Measurements from ENCODE around the gene THBS3.

THBS3 gene

DNA sequence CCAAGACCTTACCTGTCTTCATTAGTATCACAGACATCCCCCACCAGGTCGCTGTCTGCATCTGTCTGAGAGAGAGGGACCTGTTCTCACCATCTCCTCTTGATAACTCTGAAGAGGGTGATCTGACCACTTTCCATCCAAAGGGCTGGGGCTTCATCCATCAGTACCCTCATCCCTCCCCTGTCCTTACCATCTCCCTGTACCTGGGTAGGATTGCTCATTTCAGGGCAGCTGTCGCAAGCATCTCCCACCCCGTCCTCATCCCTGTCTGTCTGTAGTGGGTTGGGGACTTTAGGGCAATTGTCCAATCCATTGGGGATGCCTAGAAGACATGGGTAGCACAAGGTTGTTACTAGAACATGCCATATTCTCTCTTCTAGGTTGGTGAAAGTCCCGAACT is 7.9 kb downstream of the THBS3 start:
- TF ChIP-seq, protein P1, sequence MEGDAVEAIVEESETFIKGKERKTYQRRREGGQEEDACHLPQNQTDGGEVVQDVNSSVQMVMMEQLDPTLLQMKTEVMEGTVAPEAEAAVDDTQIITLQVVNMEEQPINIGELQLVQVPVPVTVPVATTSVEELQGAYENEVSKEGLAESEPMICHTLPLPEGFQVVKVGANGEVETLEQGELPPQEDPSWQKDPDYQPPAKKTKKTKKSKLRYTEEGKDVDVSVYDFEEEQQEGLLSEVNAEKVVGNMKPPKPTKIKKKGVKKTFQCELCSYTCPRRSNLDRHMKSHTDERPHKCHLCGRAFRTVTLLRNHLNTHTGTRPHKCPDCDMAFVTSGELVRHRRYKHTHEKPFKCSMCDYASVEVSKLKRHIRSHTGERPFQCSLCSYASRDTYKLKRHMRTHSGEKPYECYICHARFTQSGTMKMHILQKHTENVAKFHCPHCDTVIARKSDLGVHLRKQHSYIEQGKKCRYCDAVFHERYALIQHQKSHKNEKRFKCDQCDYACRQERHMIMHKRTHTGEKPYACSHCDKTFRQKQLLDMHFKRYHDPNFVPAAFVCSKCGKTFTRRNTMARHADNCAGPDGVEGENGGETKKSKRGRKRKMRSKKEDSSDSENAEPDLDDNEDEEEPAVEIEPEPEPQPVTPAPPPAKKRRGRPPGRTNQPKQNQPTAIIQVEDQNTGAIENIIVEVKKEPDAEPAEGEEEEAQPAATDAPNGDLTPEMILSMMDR (IDR thresholded peaks at IDR 0.05; ENCODE audit: borderline replicate concordance, insufficient read depth, low read depth, low read length): no peak

DNA sequence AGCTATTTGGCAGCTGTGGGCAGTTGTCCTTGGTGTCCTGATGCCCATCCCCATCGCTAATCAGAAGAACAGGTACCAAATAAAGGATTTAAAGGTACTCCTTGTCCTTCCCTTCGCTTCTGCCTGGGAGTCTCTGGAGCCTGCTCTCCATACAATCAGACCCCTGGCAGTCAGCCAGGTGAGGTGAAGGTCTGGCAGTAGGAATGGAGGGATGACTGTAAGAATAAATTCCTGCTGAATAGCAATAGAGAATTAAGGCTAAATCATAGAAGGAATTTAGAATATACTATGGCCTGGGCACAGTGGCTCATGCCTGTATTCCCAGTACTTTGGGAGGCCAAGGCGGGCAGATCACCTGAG is 9.2 kb downstream of the THBS3 start:
- no peak overlapping the region for H3K4me3 ChIP-seq (ENCODE audit: low read depth, low read length)
- TF ChIP-seq, protein P1 (IDR thresholded peaks at IDR 0.05; ENCODE audit: borderline replicate concordance, insufficient read depth, low read depth, low read length): no peak

More for the DNA sequence above, 7.9 kb downstream of the THBS3 start:
- H3K4me3 ChIP-seq (ENCODE audit: low read depth, low read length): no peak overlapping the region

DNA sequence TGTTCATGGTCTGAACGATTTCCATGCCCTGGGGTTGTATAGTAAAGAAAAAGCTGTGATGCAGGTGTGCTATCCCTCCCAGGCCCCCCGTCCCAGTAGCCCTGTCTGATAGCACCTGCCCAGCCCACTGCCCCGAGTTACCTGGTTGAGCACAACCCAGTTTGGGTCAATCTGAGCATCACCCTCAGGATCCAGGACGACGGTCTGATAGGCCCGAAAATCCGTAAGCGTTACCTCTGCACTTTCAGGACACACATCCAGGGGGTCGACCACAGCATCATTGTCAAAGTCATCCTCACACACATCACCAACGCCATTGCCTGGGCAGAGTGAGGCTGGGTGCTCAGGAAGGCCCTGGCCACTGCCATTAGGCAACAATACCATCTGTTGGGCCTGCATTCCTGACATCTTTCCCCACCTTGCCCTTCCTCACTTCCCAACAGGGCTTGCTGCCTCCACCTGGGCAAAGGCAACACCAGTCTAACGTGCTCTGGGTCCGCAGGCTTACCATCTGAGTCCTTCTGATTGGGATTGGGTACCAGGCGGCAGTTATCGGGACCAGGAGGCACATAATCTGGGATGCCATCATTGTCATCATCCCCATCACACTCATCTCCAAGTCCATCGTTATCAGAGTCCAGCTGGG is 9.7 kb downstream of the THBS3 start:
- TF ChIP-seq, protein P1 (IDR thresholded peaks at IDR 0.05; ENCODE audit: borderline replicate concordance, insufficient read depth, low read depth, low read length): no peak
- H3K4me3 ChIP-seq (ENCODE audit: low read depth, low read length): no peak overlapping the region

DNA sequence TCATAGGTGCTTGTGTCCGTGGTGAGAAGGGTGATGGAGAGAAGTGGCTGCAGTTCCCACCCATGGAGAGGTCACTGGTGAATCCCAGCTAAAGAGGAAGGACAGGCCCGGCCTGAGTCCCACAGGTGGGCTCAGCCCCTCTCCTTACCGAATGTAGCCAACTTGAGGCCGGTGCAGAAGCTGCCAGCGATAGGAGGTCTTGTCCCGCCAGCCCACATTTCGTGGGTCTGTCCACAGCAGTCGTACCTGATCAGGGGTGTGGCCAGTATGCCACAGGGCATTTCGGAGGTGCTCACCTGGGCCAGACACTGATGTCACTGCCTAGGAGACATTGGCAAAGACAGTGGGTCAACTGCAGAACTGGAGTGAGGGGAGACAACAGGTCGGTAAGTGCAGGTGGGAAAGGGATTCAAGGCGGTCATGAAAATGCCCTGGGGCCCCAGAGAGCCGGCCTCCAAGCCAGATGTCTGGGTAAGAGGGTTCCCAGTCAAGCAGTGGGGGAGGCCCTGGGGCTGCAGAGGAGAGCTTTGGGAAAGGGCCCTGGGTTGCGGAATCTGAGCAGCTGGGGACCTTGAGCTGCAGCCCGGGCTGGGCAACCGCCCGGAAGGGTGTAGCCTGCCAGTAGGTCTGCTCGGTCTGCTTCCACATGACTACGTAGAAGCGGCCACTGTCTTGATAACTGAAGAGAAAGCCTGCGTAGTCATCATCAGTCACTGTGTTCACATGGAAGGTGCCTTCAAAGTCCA is 10.6 kb downstream of the THBS3 start:
- TF ChIP-seq, protein P1 (IDR thresholded peaks at IDR 0.05; ENCODE audit: borderline replicate concordance, insufficient read depth, low read depth, low read length): no peak
- H3K4me3 ChIP-seq (ENCODE audit: low read depth, low read length): no peak overlapping the region

DNA sequence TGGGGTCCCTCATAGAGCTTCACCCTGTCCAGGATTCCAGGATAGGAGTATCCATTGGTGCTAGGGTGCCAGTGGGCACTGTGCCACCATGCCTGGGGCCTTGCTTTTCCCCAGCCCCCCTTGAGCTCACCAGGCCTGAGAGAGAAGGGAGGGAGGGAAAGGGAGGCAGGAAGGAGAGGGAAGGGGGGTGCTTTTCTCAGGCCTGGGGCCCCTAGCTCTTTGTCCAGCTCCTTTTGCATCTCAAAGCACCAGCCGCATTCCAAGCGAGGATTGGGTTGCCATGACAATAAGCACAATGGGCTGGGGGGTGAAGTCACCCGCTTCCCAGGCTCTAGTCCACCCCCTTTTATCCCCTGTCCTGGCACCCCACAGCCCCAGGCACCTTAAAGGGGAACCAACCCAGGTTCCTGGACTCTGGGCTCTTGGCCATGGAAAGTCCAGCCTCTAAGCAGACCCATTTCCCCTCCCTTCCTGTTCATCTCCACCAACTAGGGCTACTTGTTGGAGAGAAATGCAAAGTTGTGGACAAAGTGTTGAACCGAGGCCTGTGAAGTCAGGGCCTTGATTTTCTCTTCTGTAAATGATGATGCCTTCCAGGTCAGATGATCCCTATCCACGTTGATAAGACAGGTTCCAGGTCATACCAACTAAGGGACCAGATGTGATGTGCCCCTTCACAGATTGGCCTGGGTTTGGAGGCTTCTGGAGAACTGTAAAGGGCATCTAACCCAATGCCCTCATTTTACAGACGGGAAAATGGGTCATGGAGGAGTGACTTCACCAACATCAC is 11.4 kb downstream of the THBS3 start:
- no peak overlapping the region for H3K4me3 ChIP-seq (ENCODE audit: low read depth, low read length)
- TF ChIP-seq, protein P1 (IDR thresholded peaks at IDR 0.05; ENCODE audit: borderline replicate concordance, insufficient read depth, low read depth, low read length): no peak

DNA sequence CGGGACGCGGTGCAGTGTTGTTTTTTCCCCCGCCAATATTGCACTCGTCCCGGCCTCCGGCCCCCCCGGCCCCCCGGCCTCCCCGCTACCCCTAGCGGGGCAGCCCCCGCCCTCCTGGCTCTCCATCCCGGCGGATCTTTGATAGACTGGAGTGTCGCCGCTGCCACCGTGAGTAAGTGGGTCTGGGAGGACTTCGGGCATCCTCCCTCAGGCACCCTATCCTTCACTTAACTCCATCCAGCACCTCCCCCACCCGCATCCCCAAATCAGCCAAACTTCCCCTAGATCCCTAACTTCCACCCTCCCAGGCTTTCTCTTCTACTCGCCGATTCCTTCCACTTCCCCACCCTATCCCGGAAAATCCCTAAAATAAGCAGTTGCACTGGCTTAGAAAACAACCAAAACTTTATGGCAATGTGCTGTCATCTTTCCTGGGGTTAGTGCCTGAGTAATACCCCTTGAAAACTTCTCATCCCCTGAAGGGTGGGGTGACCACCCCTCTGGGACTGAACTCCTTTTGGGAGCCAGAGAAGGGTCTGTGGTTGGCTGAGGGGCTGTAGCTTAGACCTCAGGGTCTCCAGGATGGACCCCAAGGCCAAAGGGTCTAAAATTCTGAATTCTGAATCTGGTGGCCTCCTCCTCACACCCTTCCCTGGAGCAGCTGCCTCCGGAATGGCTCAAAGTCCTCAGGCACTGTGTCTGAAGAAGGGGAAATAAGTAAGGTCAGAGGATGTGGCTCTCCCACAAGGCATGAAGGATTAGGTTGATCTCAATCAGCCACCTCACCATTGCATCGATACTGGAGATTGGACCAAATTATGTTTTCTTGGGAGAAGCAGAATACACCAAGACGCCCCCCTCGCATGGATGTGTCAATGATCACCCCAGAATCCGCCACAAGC is 12.2 kb downstream of the THBS3 start:
- H3K4me3 ChIP-seq (ENCODE audit: low read depth, low read length): peak overlapping the region; percentile 51
- TF ChIP-seq, protein P1 (IDR thresholded peaks at IDR 0.05; ENCODE audit: borderline replicate concordance, insufficient read depth, low read depth, low read length): no peak

DNA sequence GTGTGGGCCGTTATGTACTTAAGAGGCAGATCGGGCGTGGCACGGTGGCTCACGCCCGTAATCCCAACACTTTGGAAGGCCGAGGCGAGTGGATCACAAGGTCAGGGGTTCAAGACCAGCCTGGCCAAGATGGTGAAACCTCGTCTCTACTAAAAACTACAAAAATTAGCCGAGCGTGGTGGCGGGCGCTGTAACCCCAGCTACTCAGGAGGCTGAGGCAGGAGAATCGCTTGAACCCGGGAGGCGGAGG is 13.8 kb downstream of the THBS3 start:
- H3K4me3 ChIP-seq (ENCODE audit: low read depth, low read length): peak overlapping the region; percentile 56

Data from GM12875 (cell line).